Gastrocnemius medialis (tissue), 4 donors: ENCODE measurements around the gene TUBB. TPM values are rescaled to one million over a fixed set of nuclear protein-coding genes. Genes with fewer than 3 reads are reported as not detected.

Source experiments
- ATAC-seq, 2 donors: fragments of 150-250 bp; one replicate each; pipeline ENCODE4 v1.9.1; 2016
- DNase-seq, 2 donors: peaks; one replicate each; pipeline ENCODE4 v3.0.0-alpha.2; 2019
- H3K27ac ChIP-seq, 4 donors: fragments of 200-600 bp; sonication (generic); 1 replicate in 1 of 4; 2 replicates in 3 of 4; pipeline ENCODE4 v1.5.1; 2016 to 2018; ENCODE audit warnings: mild to moderate bottlenecking in 2 of 4, moderate library complexity in 1 of 4
- H3K27me3 ChIP-seq, 3 donors: fragments of 200-600 bp; sonication (generic) in 2 of 3; 1 replicate in 1 of 3; 2 replicates in 2 of 3; pipeline versions ENCODE4 v1.5.1 to v1.6.0; 2016 to 2019; ENCODE audit warnings: mild to moderate bottlenecking in 1 of 3, moderate library complexity in 1 of 3
- H3K36me3 ChIP-seq, 2 donors: fragments of 200-600 bp; sonication (generic) in 1 of 2; one replicate each; pipeline ENCODE4 v1.5.1; 2017 to 2018
- H3K4me1 ChIP-seq, 2 donors: fragments of 200-600 bp; sonication (generic) in 1 of 2; one replicate each; pipeline ENCODE4 v1.5.1; 2016 to 2017; ENCODE audit warnings: mild to moderate bottlenecking in 2 of 2
- H3K4me3 ChIP-seq, 4 donors: fragments of 200-600 bp; sonication (generic) in 3 of 4; 1 replicate in 1 of 4; 2 replicates in 3 of 4; pipeline ENCODE4 v1.5.1; 2016 to 2019; ENCODE audit warnings: mild to moderate bottlenecking in 2 of 4
- H3K9me3 ChIP-seq, 3 donors: fragments of 200-600 bp; sonication (generic) in 2 of 3; 1 replicate in 1 of 3; 2 replicates in 2 of 3; pipeline ENCODE4 v1.5.1; 2016 to 2019
- CTCF ChIP-seq, 5 experiments: fragments of 450-650 bp in 3 of 5; fragments of 200-600 bp in 2 of 5; sonication (generic) in 2 of 5; IDR thresholded peaks in 4 of 5; conservative IDR thresholded peaks in 1 of 5; 1 replicate in 4 of 5; 2 replicates in 1 of 5; pipeline ENCODE4 v1.5.1; 2016 to 2019; ENCODE audit warnings: antibody characterized with exemption in 5 of 5, mild to moderate bottlenecking in 3 of 5, moderate library complexity in 3 of 5
- POLR2A ChIP-seq, 2 donors: fragments of 450-650 bp; IDR thresholded peaks; one replicate each; pipeline ENCODE4 v1.6.1; 2017; ENCODE audit warnings: antibody characterized with exemption in 2 of 2, mild to moderate bottlenecking in 2 of 2, moderate library complexity in 2 of 2
- in situ Hi-C, 4 donors: fragments of 200-750 bp; cut with MboI; loops; one replicate each; pipeline versions ENCODE4 v1.15.0 to v1.8.0; 2017; ENCODE audit warnings: low sequenced_read_pairs in 4 of 4
- intact Hi-C: fragments of 100-400 bp; cut with DNase I; formaldehyde crosslinking; loops from one replicate; pipeline ENCODE4 v1.15.1; 2023; ENCODE audit warnings: low total_unique reads
- total RNA-seq, 4 donors: library from RNA; depleted of rRNA; stranded (reverse); fragments of >200 nt; gene quantifications; one replicate each; pipeline versions ENCODE4 v1.1.0 to v1.2.3, GENCODE V29; 2016

The TUBB gene
- total RNA-seq, 4 donors from 2014 or later, result 79.7 to 294 (median 193) TPM

DNA sequence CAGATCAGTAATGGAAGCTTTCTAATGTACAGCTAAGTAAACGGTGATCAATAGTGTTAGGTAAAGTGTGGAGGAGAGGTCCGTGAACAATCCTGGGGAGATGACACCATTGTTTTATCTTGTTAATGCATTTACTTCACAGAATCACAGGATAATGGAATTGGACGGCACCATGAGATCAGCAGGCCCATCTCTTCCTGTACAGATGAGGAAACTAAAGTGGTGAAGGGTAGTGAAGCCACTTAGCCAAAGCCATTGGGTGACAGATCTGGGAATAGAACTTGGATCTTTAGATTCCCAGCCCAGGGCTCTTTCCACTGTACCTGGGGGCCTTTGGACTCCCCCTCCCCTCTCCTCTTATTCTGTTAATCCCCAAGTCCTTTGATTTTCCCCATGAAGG is 50.4 kb downstream of the TUBB start:
- H3K4me3 ChIP-seq, result no peak overlapping the region
- no peak for ATAC-seq
- H3K9me3 ChIP-seq, result no peaks in the 10 kb centered on the region
- in situ Hi-C loops (no loop called here), intact Hi-C loops (no loop called here)
- TF ChIP-seq POLR2A (IDR thresholded peaks at IDR 0.05) (no peak), CTCF (IDR thresholded peaks at IDR 0.05 in 4 of 5, conservative IDR thresholded peaks at IDR 0.05 in 1 of 5) (no peak)
- no peak for DNase-seq
- peaks cover 5 to 6% of the 10 kb centered on the region in 2 donors for H3K4me1 ChIP-seq
- no peaks in the 10 kb centered on the region for H3K27me3 ChIP-seq
- H3K27ac ChIP-seq, result no peak overlapping the region
- H3K36me3 ChIP-seq, result no peaks in the 10 kb centered on the region

DNA sequence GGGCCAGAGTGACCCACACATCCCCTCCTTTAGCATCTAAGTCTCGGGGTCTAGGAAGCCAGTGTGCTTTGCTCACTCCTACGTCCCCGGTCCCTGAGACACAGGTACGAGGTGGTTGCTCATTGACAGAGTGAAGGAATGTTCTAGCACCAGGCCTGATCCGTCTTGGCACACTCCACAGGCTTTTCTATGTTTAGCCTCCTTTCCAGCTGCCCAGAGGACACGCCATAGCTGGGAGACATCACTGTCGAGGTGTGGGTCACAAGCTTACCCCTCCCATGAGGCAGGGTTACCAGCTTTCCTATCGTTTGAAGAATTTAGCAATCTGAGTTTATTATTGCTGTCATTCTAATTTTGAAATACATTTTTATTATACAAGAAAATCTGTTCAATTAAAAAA is 54.5 kb downstream of the TUBB start:
- H3K27me3 ChIP-seq, result no peaks in the 10 kb centered on the region
- peak; percentile 59 to 70 for ATAC-seq
- in situ Hi-C loops (no loop called here), intact Hi-C loops (no loop called here)
- DNase-seq, result peak in 1 of 2 donors; percentile 49
- no peak for TF ChIP-seq CTCF (IDR thresholded peaks at IDR 0.05 in 4 of 5, conservative IDR thresholded peaks at IDR 0.05 in 1 of 5)
- TF ChIP-seq POLR2A (IDR thresholded peaks at IDR 0.05), result no peak
- H3K4me1 ChIP-seq, result peaks cover 14% of the 10 kb centered on the region in 2 donors
- H3K9me3 ChIP-seq, result no peaks in the 10 kb centered on the region
- no peak overlapping the region for H3K4me3 ChIP-seq
- H3K36me3 ChIP-seq, result no peaks in the 10 kb centered on the region
- H3K27ac ChIP-seq, result no peak overlapping the region

Other genes starting within 250 kb of the TUBB start
- gene HLA-E, start 230.8 kb upstream of the TUBB start, total RNA-seq, result 100 to 1,000 TPM; 135 to 248 (median 157) TPM
- gene GNL1, start 163.9 kb upstream of the TUBB start, total RNA-seq, result 10 to 100 TPM; 13.2 to 16.0 (median 14.9) TPM
- gene PRR3, start 163.1 kb upstream of the TUBB start, total RNA-seq, result 1 to 10 TPM in 3 of 4 donors, under 1 TPM in 1; 0.75 to 1.6 (median 1.3) TPM
- gene ABCF1, start 148.9 kb upstream of the TUBB start, total RNA-seq, result 100 to 1,000 TPM in 3 of 4 donors, 10 to 100 TPM in 1; 55.8 to 122 (median 111) TPM
- gene PPP1R10, start 103.1 kb upstream of the TUBB start, total RNA-seq, result 10 to 100 TPM; 24.1 to 31.5 (median 27.0) TPM
- 100 to 1,000 TPM; 155 to 211 (median 167) TPM for gene MRPS18B, start 102.5 kb upstream of the TUBB start, total RNA-seq
- 1 to 10 TPM in 2 of 4 donors, under 1 TPM in 2; 0.73 to 7.8 (median 1.7) TPM for gene ATAT1, start 93.5 kb upstream of the TUBB start, total RNA-seq
- gene C6orf136, start 73.2 kb upstream of the TUBB start, total RNA-seq, result 10 to 100 TPM; 11.2 to 24.9 (median 19.8) TPM
- gene DHX16, start 47.3 kb upstream of the TUBB start, total RNA-seq, result 10 to 100 TPM; 39.1 to 74.8 (median 49.4) TPM
- gene PPP1R18, start 33.7 kb upstream of the TUBB start, total RNA-seq, result 10 to 100 TPM in 3 of 4 donors, 1 to 10 TPM in 1; 4.4 to 16.9 (median 12.4) TPM
- 1 to 10 TPM in 3 of 4 donors, under 1 TPM in 1; 0.32 to 2.0 (median 1.4) TPM for gene NRM, start 29.4 kb upstream of the TUBB start, total RNA-seq
- gene MDC1, start 3.1 kb upstream of the TUBB start, total RNA-seq, result 1 to 10 TPM; 3.6 to 8.9 (median 6.2) TPM
- 100 to 1,000 TPM in 3 of 4 donors, 10 to 100 TPM in 1; 96.9 to 127 (median 117) TPM for gene FLOT1, start 22.3 kb downstream of the TUBB start, total RNA-seq
- gene IER3, start 24.2 kb downstream of the TUBB start, total RNA-seq, result 1 to 10 TPM in 3 of 4 donors, under 1 TPM in 1; 0.24 to 2.0 (median 1.4) TPM
- 10 to 100 TPM; 20.0 to 62.2 (median 59.3) TPM for gene DDR1, start 164.2 kb downstream of the TUBB start, total RNA-seq
- 10 to 100 TPM in 1 of 4 donors, 1 to 10 TPM in 3; 5.7 to 20.7 (median 7.5) TPM for gene GTF2H4, start 187.9 kb downstream of the TUBB start, total RNA-seq
- gene VARS2, start 193.9 kb downstream of the TUBB start, total RNA-seq, result 10 to 100 TPM; 16.0 to 38.5 (median 19.3) TPM
- not detected for gene SFTA2, start 211.8 kb downstream of the TUBB start, total RNA-seq
- not detected for gene MUCL3, start 220.6 kb downstream of the TUBB start, total RNA-seq